Adrenal gland (tissue), 5 donors: ENCODE data around the gene SDK1.

Experiments used
- POLR2A ChIP-seq, 2 donors: fragments of 450-650 bp; IDR thresholded peaks; one replicate each; pipeline ENCODE4 v1.6.1; 2017; ENCODE audit warnings: antibody characterized with exemption in 2 of 2, mild to moderate bottlenecking in 2 of 2, moderate library complexity in 1 of 2
- TF ChIP-seq, protein P1 (sequence below), 6 experiments: fragments of 450-650 bp in 4 of 6; fragments of 200-600 bp in 2 of 6; sonication (generic) in 1 of 6; IDR thresholded peaks; 1 replicate in 5 of 6; 2 replicates in 1 of 6; pipeline versions ENCODE4 v1.5.1 to v1.8.0; 2016 to 2021; ENCODE audit warnings: antibody characterized with exemption in 6 of 6, mild to moderate bottlenecking in 2 of 6, moderate library complexity in 1 of 6
- donor health status: DM: no; HTN: no; CAD: no.

DNA sequence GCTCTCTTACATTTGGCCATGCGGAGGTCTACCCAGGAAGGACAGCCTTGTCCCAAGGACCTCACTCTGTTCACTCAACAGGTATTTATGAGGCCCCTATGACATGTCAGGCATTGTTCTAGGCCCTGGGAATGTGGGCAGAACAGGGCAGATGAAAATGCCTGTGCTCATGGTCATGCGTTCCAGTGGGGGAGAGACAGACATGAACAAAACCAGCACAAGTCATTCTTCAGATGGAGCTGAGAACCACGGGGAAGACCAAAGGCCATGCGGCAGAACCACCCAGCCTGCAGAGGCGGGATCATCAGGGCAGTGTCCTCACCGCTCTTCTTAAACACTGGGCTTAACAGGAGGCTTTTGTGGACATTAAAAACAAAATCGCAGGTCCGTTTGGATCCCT, 636.1 kb downstream of the SDK1 start:
- TF ChIP-seq, protein P1, sequence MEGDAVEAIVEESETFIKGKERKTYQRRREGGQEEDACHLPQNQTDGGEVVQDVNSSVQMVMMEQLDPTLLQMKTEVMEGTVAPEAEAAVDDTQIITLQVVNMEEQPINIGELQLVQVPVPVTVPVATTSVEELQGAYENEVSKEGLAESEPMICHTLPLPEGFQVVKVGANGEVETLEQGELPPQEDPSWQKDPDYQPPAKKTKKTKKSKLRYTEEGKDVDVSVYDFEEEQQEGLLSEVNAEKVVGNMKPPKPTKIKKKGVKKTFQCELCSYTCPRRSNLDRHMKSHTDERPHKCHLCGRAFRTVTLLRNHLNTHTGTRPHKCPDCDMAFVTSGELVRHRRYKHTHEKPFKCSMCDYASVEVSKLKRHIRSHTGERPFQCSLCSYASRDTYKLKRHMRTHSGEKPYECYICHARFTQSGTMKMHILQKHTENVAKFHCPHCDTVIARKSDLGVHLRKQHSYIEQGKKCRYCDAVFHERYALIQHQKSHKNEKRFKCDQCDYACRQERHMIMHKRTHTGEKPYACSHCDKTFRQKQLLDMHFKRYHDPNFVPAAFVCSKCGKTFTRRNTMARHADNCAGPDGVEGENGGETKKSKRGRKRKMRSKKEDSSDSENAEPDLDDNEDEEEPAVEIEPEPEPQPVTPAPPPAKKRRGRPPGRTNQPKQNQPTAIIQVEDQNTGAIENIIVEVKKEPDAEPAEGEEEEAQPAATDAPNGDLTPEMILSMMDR (IDR thresholded peaks at IDR 0.05), result no peak
- TF ChIP-seq POLR2A (IDR thresholded peaks at IDR 0.05), result no peak
